HCT116 (cell line): ENCODE measurements around the gene DACT1. TPM values are rescaled to one million over a fixed set of nuclear protein-coding genes. Genes with fewer than 3 reads are reported as not detected.

ENCODE experiments used
- ATAC-seq: fragments of 200-7000 bp; cut with Tn5 transposase; 2 replicates; pipeline ENCODE4 v1.9.1; 2020; ENCODE audit warnings: mild to moderate bottlenecking, moderate library complexity
- BruUV-seq: library from RNA; stranded (reverse); fragments of 400-500 nt; replicated peaks from 2 replicates; lab custom pipeline; 2021; lab: Mats Ljungman, UMichigan
- CTCF ChIA-PET: fragments of 300-600 bp; sonication (Branson Sonifier 250); formaldehyde crosslinking; loops from one replicate; lab custom pipeline; 2021; ENCODE audit warnings: antibody characterized with exemption; lab: Charles Lee
- POLR2A ChIA-PET: fragments of 300-600, 350-600 bp; sonication (Branson Sonifier 250); formaldehyde crosslinking; loops from one replicate; lab custom pipeline; 2021; ENCODE audit warnings: antibody characterized with exemption; lab: Charles Lee
- RAD21 ChIA-PET, 2 experiments: fragments of 300-600 bp; sonication (Branson Sonifier 250); formaldehyde crosslinking; loops; one replicate each; lab custom pipeline; 2023; ENCODE audit warnings: low total read pairs in 2 of 2; ENCODE audit not compliant: uncharacterized antibody in 2 of 2, unreplicated experiment in 2 of 2, low non-redundant PET in 1 of 2; lab: Charles Lee
- DNase-seq: peaks from one replicate; pipeline ENCODE4 v3.0.0-alpha.2; 2010; ENCODE audit warnings: low read depth, low spot score
- H2AFZ ChIP-seq: fragments of 200-600 bp; shearing (Covaris generic), sonication (generic); 2 replicates; pipeline ENCODE4 v1.6.1; 2017; ENCODE audit warnings: low read depth, mixed run types, mixed read lengths, antibody characterized with exemption, low read length; ENCODE audit not compliant: poor library complexity, severe bottlenecking
- H3K27ac ChIP-seq: 2 replicates; pipeline ENCODE4 v1.5.1; 2012; ENCODE audit warnings: low read depth, low read length
- H3K27me3 ChIP-seq: fragments of 200-600 bp; sonication (generic); 2 replicates; pipeline ENCODE4 v1.6.1; 2016; ENCODE audit warnings: mixed run types, low read length, mixed read lengths; ENCODE audit not compliant: insufficient read depth
- H3K36me3 ChIP-seq, 2 experiments: fragments of 200-500 bp in 1 of 2; fragments of 200-600 bp in 1 of 2; sonication (Bioruptor generic) in 1 of 2; sonication (generic) in 1 of 2; 2 replicates each; pipeline versions ENCODE4 v1.5.1 to v1.6.1; 2014 to 2016; ENCODE audit warnings: low read length in 2 of 2, inconsistent platforms in 1 of 2, mixed read lengths in 1 of 2, mixed run types in 1 of 2; ENCODE audit not compliant: insufficient read depth in 2 of 2, control insufficient read depth in 1 of 2
- H3K4me1 ChIP-seq, 2 experiments: fragments of 200-600 bp in 1 of 2; sonication (generic) in 1 of 2; 2 replicates each; pipeline versions ENCODE4 v1.5.1 to v1.6.1; 2012 to 2017; ENCODE audit warnings: low read length in 2 of 2, inconsistent platforms in 1 of 2, mild to moderate bottlenecking in 1 of 2, mixed read lengths in 1 of 2, mixed run types in 1 of 2, moderate library complexity in 1 of 2; ENCODE audit not compliant: insufficient read depth in 2 of 2, control insufficient read depth in 1 of 2
- H3K4me2 ChIP-seq: fragments of 200-600 bp; sonication (generic); 2 replicates; pipeline ENCODE4 v1.6.1; 2017; ENCODE audit warnings: mixed run types, low read length, mixed read lengths
- H3K4me3 ChIP-seq, 2 experiments: fragments of 200-600 bp in 1 of 2; sonication (generic) in 1 of 2; replicated peaks in 1 of 2; 2 replicates each; pipeline ENCODE4 v1.5.1; 2011 to 2016; ENCODE audit warnings: low read length in 2 of 2, control low read depth in 1 of 2, low read depth in 1 of 2, mild to moderate bottlenecking in 1 of 2, mixed read lengths in 1 of 2, mixed run types in 1 of 2
- H3K79me2 ChIP-seq: fragments of 200-600 bp; sonication (generic); 2 replicates; pipeline ENCODE4 v1.6.1; 2017; ENCODE audit warnings: mild to moderate bottlenecking, mixed run types, low read length, moderate library complexity, mixed read lengths; ENCODE audit not compliant: insufficient read depth
- H3K9ac ChIP-seq: fragments of 200-600 bp; sonication (generic); 2 replicates; pipeline ENCODE4 v1.6.1; 2016; ENCODE audit warnings: low read length, mixed read lengths
- H3K9me2 ChIP-seq: fragments of 200-600 bp; sonication (generic), shearing (Covaris generic); 2 replicates; pipeline ENCODE4 v1.6.1; 2017; ENCODE audit warnings: mixed run types, mild to moderate bottlenecking, moderate library complexity; ENCODE audit not compliant: insufficient read depth
- H3K9me3 ChIP-seq, 2 experiments: fragments of 200-500 bp in 1 of 2; fragments of 200-600 bp in 1 of 2; sonication (Bioruptor generic) in 1 of 2; sonication (generic) in 1 of 2; 2 replicates each; pipeline ENCODE4 v1.6.1; 2014 to 2017; ENCODE audit warnings: low read length in 2 of 2, mixed read lengths in 2 of 2, inconsistent platforms in 1 of 2, low read depth in 1 of 2, mild to moderate bottlenecking in 1 of 2, mixed run types in 1 of 2, moderate library complexity in 1 of 2; ENCODE audit not compliant: control insufficient read depth in 1 of 2, insufficient read depth in 1 of 2
- H4K20me1 ChIP-seq: fragments of 200-600 bp; sonication (generic), shearing (Covaris generic); 2 replicates; pipeline ENCODE4 v1.6.1; 2017; ENCODE audit warnings: mixed run types, mild to moderate bottlenecking, moderate library complexity; ENCODE audit not compliant: insufficient read depth
- CBX3 ChIP-seq: IDR thresholded peaks from 2 replicates; pipeline ENCODE4 v1.6.1; 2012; ENCODE audit warnings: low read depth
- CTCF ChIP-seq, 3 experiments: fragments of 200-600 bp in 1 of 3; sonication (generic) in 1 of 3; IDR thresholded peaks in 2 of 3; conservative IDR thresholded peaks in 1 of 3; 2 replicates each; pipeline ENCODE4 v1.5.1; 2012 to 2017; ENCODE audit warnings: low read depth in 2 of 3, low read length in 2 of 3, antibody characterized with exemption in 1 of 3, borderline replicate concordance in 1 of 3, control low read depth in 1 of 3, mild to moderate bottlenecking in 1 of 3, mixed read lengths in 1 of 3, mixed run types in 1 of 3, moderate library complexity in 1 of 3; ENCODE audit not compliant: insufficient read depth in 1 of 3
- EGR1 ChIP-seq: IDR thresholded peaks from 2 replicates; pipeline ENCODE4 v1.6.1; 2012; ENCODE audit warnings: low read depth
- ELF1 ChIP-seq: IDR thresholded peaks from 2 replicates; pipeline ENCODE4 v1.6.1; 2012; ENCODE audit warnings: low read depth, borderline replicate concordance
- EZH2 ChIP-seq: fragments of 200-600 bp; sonication (generic); IDR thresholded peaks from 2 replicates; pipeline ENCODE4 v1.6.1; 2017; ENCODE audit warnings: antibody characterized with exemption, mixed run types
- EZH2phosphoT487 ChIP-seq: fragments of 200-600 bp; IDR thresholded peaks from 2 replicates; pipeline ENCODE4 v1.6.1; 2018; ENCODE audit warnings: antibody characterized with exemption, borderline replicate concordance
- JUND ChIP-seq: IDR thresholded peaks from 2 replicates; pipeline ENCODE4 v1.6.1; 2012
- POLR2A ChIP-seq: IDR thresholded peaks from 2 replicates; pipeline ENCODE4 v1.7.0; 2011; ENCODE audit warnings: borderline replicate concordance; ENCODE audit not compliant: insufficient read depth, insufficient read length; ENCODE audit errors: extremely low read depth
- POLR2AphosphoS5 ChIP-seq: IDR thresholded peaks from 2 replicates; pipeline ENCODE4 v1.6.1; 2011; ENCODE audit warnings: mild to moderate bottlenecking, low read depth, low read length, moderate library complexity
- RAD21 ChIP-seq: IDR thresholded peaks from 2 replicates; pipeline ENCODE4 v1.6.1; 2012; ENCODE audit warnings: low read depth, mild to moderate bottlenecking
- SIN3A ChIP-seq: IDR thresholded peaks from 2 replicates; pipeline ENCODE4 v1.6.1; 2012; ENCODE audit warnings: low read depth
- SRF ChIP-seq: IDR thresholded peaks from 2 replicates; pipeline ENCODE4 v1.6.1; 2012; ENCODE audit warnings: low read depth
- TCF7L2 ChIP-seq: IDR thresholded peaks from 2 replicates; pipeline ENCODE4 v1.7.0; 2011; ENCODE audit warnings: borderline replicate concordance, inconsistent platforms; ENCODE audit not compliant: insufficient read depth, insufficient read length; ENCODE audit errors: extremely low read depth
- YY1 ChIP-seq: IDR thresholded peaks from 2 replicates; pipeline ENCODE4 v1.6.1; 2011; ENCODE audit warnings: low read length, low read depth, moderate library complexity, mild to moderate bottlenecking; ENCODE audit not compliant: insufficient replicate concordance; ENCODE audit errors: extremely low read depth
- ZFX ChIP-seq: fragments of 450-650 bp; IDR thresholded peaks from 2 replicates; pipeline ENCODE4 v1.6.1; 2017
- ZNF274 ChIP-seq: fragments of 200-500 bp; sonication (Bioruptor generic); IDR thresholded peaks from 2 replicates; pipeline ENCODE4 v1.6.1; 2014; ENCODE audit warnings: mild to moderate bottlenecking, low read depth, low read length, inconsistent platforms
- intact Hi-C: fragments of 100-400 bp; cut with micrococcal nuclease; formaldehyde crosslinking; loops from 2 replicates; pipeline ENCODE4 v1.10.0; 2022
- total RNA-seq: library from RNA; stranded (reverse); gene quantifications from one replicate; pipeline ENCODE4 v1.2.1, GENCODE V29; 2021; ENCODE audit not compliant: unreplicated experiment
- TF ChIP-seq, protein P1 (sequence below): IDR thresholded peaks from 2 replicates; pipeline ENCODE4 v1.6.1; 2012; ENCODE audit warnings: low read depth
- TF ChIP-seq, protein P2 (sequence below): IDR thresholded peaks from 2 replicates; pipeline ENCODE4 v1.6.1; 2012

Gene DACT1
- total RNA-seq, 1 experiment from 2014 or later: 1.6 TPM

- H3K36me3 ChIP-seq: no peaks in the 10 kb centered on the region
- POLR2A ChIA-PET: no interaction called here
- no peaks in the 10 kb centered on the region for H3K9me3 ChIP-seq
- no peaks in the 10 kb centered on the region for H3K9me2 ChIP-seq
- H2AFZ ChIP-seq: no peak overlapping the region
- ATAC-seq (no peak), DNase-seq (no peak)
- no peak overlapping the region for H3K9ac ChIP-seq
- RAD21 ChIA-PET: no interaction called here
- no TSS peak for BruUV-seq
- no peak overlapping the region for H3K4me3 ChIP-seq
- H4K20me1 ChIP-seq: no peaks in the 10 kb centered on the region
- no peaks in the 10 kb centered on the region for H3K4me1 ChIP-seq
- no peak overlapping the region for H3K4me2 ChIP-seq
- no peak for TF ChIP-seq CTCF (IDR thresholded peaks at IDR 0.05 in 2 of 3, conservative IDR thresholded peaks at IDR 0.05 in 1 of 3; ENCODE audit: borderline replicate concordance in 1 of 3, insufficient read depth in 1 of 3, low read depth in 2 of 3, low read length in 2 of 3)
- no peaks in the 10 kb centered on the region for H3K79me2 ChIP-seq
- intact Hi-C loops: no loop called here
- H3K27ac ChIP-seq: no peak overlapping the region
- CTCF ChIA-PET: no interaction called here
- H3K27me3 ChIP-seq: no peaks in the 10 kb centered on the region
These were observed 40.2 kb downstream of the DACT1 start for GRCh38 chr14:58677996-58678395.

DNA sequence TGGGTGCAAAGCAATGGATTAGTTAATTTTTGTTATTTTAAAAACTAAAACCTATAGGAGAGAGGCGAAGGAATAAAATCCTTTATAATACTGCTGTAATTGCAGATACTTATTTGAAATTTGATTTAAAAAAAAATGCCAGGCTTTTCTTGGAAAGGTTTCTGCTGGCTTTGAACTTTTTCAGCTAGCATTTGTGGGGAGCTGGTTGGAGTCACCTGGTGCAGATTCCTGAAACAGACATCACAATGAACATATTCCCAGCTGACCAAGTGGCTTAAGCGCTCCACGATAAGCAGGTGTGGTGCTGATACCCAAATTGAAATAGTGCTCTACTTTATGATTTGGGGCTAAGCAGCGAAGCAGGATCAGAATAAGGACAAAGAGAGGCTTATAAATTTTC, 42.9 kb downstream of the DACT1 start:
- H3K4me3 ChIP-seq: no peak overlapping the region
- no peak for ATAC-seq
- RAD21 ChIA-PET: no interaction called here
- H3K27ac ChIP-seq: no peak overlapping the region
- no peaks in the 10 kb centered on the region for H3K4me1 ChIP-seq
- H3K36me3 ChIP-seq: no peaks in the 10 kb centered on the region
- intact Hi-C loops: no loop called here
- H4K20me1 ChIP-seq: no peaks in the 10 kb centered on the region
- H3K9me3 ChIP-seq: no peaks in the 10 kb centered on the region
- no peak overlapping the region for H3K9ac ChIP-seq
- DNase-seq: no peak
- no peaks in the 10 kb centered on the region for H3K9me2 ChIP-seq
- H2AFZ ChIP-seq: no peak overlapping the region
- H3K79me2 ChIP-seq: no peaks in the 10 kb centered on the region
- POLR2A ChIA-PET: no interaction called here
- H3K27me3 ChIP-seq: no peaks in the 10 kb centered on the region
- CTCF ChIA-PET: no interaction called here
- no TSS peak for BruUV-seq
- H3K4me2 ChIP-seq: no peak overlapping the region
- no peak for TF ChIP-seq SRF
- TF ChIP-seq EZH2phosphoT487: no peak
- TF ChIP-seq CBX3: no peak
- TF ChIP-seq, protein P1, sequence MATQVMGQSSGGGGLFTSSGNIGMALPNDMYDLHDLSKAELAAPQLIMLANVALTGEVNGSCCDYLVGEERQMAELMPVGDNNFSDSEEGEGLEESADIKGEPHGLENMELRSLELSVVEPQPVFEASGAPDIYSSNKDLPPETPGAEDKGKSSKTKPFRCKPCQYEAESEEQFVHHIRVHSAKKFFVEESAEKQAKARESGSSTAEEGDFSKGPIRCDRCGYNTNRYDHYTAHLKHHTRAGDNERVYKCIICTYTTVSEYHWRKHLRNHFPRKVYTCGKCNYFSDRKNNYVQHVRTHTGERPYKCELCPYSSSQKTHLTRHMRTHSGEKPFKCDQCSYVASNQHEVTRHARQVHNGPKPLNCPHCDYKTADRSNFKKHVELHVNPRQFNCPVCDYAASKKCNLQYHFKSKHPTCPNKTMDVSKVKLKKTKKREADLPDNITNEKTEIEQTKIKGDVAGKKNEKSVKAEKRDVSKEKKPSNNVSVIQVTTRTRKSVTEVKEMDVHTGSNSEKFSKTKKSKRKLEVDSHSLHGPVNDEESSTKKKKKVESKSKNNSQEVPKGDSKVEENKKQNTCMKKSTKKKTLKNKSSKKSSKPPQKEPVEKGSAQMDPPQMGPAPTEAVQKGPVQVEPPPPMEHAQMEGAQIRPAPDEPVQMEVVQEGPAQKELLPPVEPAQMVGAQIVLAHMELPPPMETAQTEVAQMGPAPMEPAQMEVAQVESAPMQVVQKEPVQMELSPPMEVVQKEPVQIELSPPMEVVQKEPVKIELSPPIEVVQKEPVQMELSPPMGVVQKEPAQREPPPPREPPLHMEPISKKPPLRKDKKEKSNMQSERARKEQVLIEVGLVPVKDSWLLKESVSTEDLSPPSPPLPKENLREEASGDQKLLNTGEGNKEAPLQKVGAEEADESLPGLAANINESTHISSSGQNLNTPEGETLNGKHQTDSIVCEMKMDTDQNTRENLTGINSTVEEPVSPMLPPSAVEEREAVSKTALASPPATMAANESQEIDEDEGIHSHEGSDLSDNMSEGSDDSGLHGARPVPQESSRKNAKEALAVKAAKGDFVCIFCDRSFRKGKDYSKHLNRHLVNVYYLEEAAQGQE: no peak
- TF ChIP-seq SIN3A: no peak
- TF ChIP-seq, protein P2, sequence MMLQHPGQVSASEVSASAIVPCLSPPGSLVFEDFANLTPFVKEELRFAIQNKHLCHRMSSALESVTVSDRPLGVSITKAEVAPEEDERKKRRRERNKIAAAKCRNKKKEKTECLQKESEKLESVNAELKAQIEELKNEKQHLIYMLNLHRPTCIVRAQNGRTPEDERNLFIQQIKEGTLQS: no peak
- TF ChIP-seq EZH2: no peak
- TF ChIP-seq JUND: no peak
- no peak for TF ChIP-seq ELF1
- no peak for TF ChIP-seq ZFX
- no peak for TF ChIP-seq YY1
- TF ChIP-seq ZNF274: no peak
- no peak for TF ChIP-seq RAD21
- TF ChIP-seq EGR1: no peak
- no peak for TF ChIP-seq TCF7L2
- no peak for TF ChIP-seq POLR2A
- TF ChIP-seq POLR2AphosphoS5: no peak
